K562 (cell line): ENCODE measurements around the gene C10orf71. TPM values are rescaled to one million over a fixed set of nuclear protein-coding genes. Genes with fewer than 3 reads are reported as not detected.

Source experiments
- ATAC-seq: fragments of 200-7000 bp; cut with Tn5 transposase; 3 replicates; pipeline ENCODE4 v1.9.1; 2020; ENCODE audit warnings: moderate library complexity
- BruUV-seq: library from RNA; stranded (reverse); fragments of 400-500 nt; replicated peaks from 2 replicates; lab custom pipeline; 2021; lab: Mats Ljungman, UMichigan
- CTCF ChIA-PET: fragments of 300-600 bp; formaldehyde crosslinking; extraction: SDS; loops from one replicate; lab custom pipeline; 2021; ENCODE audit warnings: low intra/inter-chr PET ratio; lab: Yijun Ruan, JAX
- POLR2A ChIA-PET: fragments of 300-600, 350-650 bp; sonication (Branson Sonifier 250); formaldehyde crosslinking; extraction: SDS; loops from one replicate; lab custom pipeline; 2021; ENCODE audit warnings: antibody characterized with exemption, inconsistent platforms; lab: Yijun Ruan, JAX
- DNase-seq, 4 experiments: peaks; one replicate each; pipeline versions ENCODE4 v3.0.0 to v3.0.0-alpha.2; 2011 to 2018; ENCODE audit warnings: low spot score in 3 of 4, mixed read lengths in 3 of 4; ENCODE audit errors: extremely low read depth in 1 of 4
- FAIRE-seq: peaks from 2 replicates; lab custom pipeline; 2011; peaks lifted over from hg19 to GRCh38; lab: Jason Lieb, UNC
- H2AFZ ChIP-seq: 2 replicates; pipeline ENCODE4 v1.6.0; 2011; ENCODE audit warnings: low read depth, low read length, control low read depth, inconsistent platforms
- H3K27ac ChIP-seq: fragments of 200-600 bp; 3 replicates; pipeline ENCODE4 v1.8.0; 2011; ENCODE audit warnings: low read depth, mild to moderate bottlenecking, control low read depth, inconsistent platforms, low read length, moderate library complexity, mixed read lengths; ENCODE audit errors: extremely low read depth
- H3K27me3 ChIP-seq, 2 experiments: fragments of 300-600 bp in 1 of 2; 2 replicates in 1 of 2; 3 replicates in 1 of 2; pipeline versions ENCODE4 v1.6.0 to v1.8.0; 2011; ENCODE audit warnings: inconsistent platforms in 2 of 2, low read length in 2 of 2, mild to moderate bottlenecking in 1 of 2, mixed read lengths in 1 of 2, moderate library complexity in 1 of 2; ENCODE audit not compliant: control insufficient read depth in 2 of 2, insufficient read depth in 2 of 2
- H3K36me3 ChIP-seq: fragments of 300-600 bp; 3 replicates; pipeline ENCODE4 v1.8.0; 2011; ENCODE audit warnings: mild to moderate bottlenecking, low read length, inconsistent platforms; ENCODE audit not compliant: control insufficient read depth, insufficient read depth
- H3K4me1 ChIP-seq, 2 experiments: fragments of 200-600 bp in 1 of 2; replicated peaks in 1 of 2; 2 replicates in 1 of 2; 3 replicates in 1 of 2; pipeline versions ENCODE4 v1.5.1 to v1.8.0; 2011; ENCODE audit warnings: inconsistent platforms in 2 of 2, low read length in 2 of 2, mild to moderate bottlenecking in 1 of 2, mixed read lengths in 1 of 2, moderate library complexity in 1 of 2; ENCODE audit not compliant: control insufficient read depth in 2 of 2, insufficient read depth in 2 of 2
- H3K4me2 ChIP-seq: 2 replicates; pipeline ENCODE4 v1.6.1; 2011; ENCODE audit warnings: low read length, control low read depth, inconsistent platforms, mixed read lengths; ENCODE audit not compliant: insufficient read depth
- H3K4me3 ChIP-seq: fragments of 200-600 bp; sonication (generic), shearing (Covaris generic); 2 replicates; pipeline ENCODE4 v1.5.1; 2016; ENCODE audit warnings: control low read depth, inconsistent platforms
- H3K79me2 ChIP-seq: fragments of 200-600 bp; 3 replicates; pipeline ENCODE4 v1.8.0; 2011; ENCODE audit warnings: low read length, inconsistent platforms; ENCODE audit not compliant: control insufficient read depth, insufficient read depth
- H3K9ac ChIP-seq, 2 experiments: 2 replicates each; pipeline versions ENCODE4 v1.6.0 to v1.6.1; 2011; ENCODE audit warnings: low read depth in 2 of 2, low read length in 2 of 2, control low read depth in 1 of 2, inconsistent platforms in 1 of 2, mild to moderate bottlenecking in 1 of 2, mixed read lengths in 1 of 2; ENCODE audit not compliant: insufficient read depth in 1 of 2
- H3K9me1 ChIP-seq: one replicate; pipeline ENCODE4 v1.6.0; 2011; ENCODE audit warnings: inconsistent platforms, mild to moderate bottlenecking, low read length, moderate library complexity; ENCODE audit not compliant: control insufficient read depth, insufficient read depth
- H3K9me3 ChIP-seq: replicated peaks from 2 replicates; pipeline ENCODE4 v1.5.1; 2011; ENCODE audit warnings: low read depth, low read length, inconsistent platforms; ENCODE audit not compliant: control insufficient read depth, insufficient read depth
- H4K20me1 ChIP-seq: replicated peaks from 2 replicates; pipeline ENCODE4 v1.6.1; 2011; ENCODE audit warnings: low read length, inconsistent platforms, mixed read lengths; ENCODE audit not compliant: control insufficient read depth, insufficient read depth
- ARNT ChIP-seq, 2 experiments: fragments of 450-650 bp; IDR thresholded peaks; 2 replicates each; pipeline ENCODE4 v1.6.1; 2016; ENCODE audit warnings: mild to moderate bottlenecking in 1 of 2
- BRF2 ChIP-seq: IDR thresholded peaks from 3 replicates; pipeline ENCODE4 v1.6.1; 2011; ENCODE audit warnings: borderline replicate concordance, mild to moderate bottlenecking; ENCODE audit not compliant: insufficient read length, insufficient read depth
- HNRNPK ChIP-seq: fragments of 200-400 bp; formaldehyde crosslinking; IDR thresholded peaks from one replicate; pipeline ENCODE4 v1.6.1; 2018; ENCODE audit warnings: mild to moderate bottlenecking, low read depth, low read length; ENCODE audit not compliant: poor library complexity, severe bottlenecking
- MAX ChIP-seq: sonication (generic); formaldehyde crosslinking; IDR thresholded peaks from 2 replicates; pipeline ENCODE4 v1.9.0; 2022; ENCODE audit warnings: mild to moderate bottlenecking, missing genetic modification reagents
- MEIS2 ChIP-seq: fragments of 450-650 bp; IDR thresholded peaks from 2 replicates; pipeline ENCODE4 v1.6.1; 2014; ENCODE audit warnings: mild to moderate bottlenecking; ENCODE audit not compliant: partially characterized antibody
- MTA3 ChIP-seq: fragments of 450-650 bp; formaldehyde crosslinking; IDR thresholded peaks from 2 replicates; pipeline ENCODE4 v1.6.1; 2017; ENCODE audit warnings: mild to moderate bottlenecking, borderline replicate concordance
- NFIX ChIP-seq: fragments of 250-450 bp; sonication (Bioruptor Pico); IDR thresholded peaks from 2 replicates; pipeline ENCODE4 v1.4.0; 2020; ENCODE audit warnings: low read depth, mild to moderate bottlenecking, moderate library complexity
- POLR3A ChIP-seq: IDR thresholded peaks from 2 replicates; pipeline ENCODE4 v1.6.1; 2011; ENCODE audit warnings: borderline replicate concordance, mild to moderate bottlenecking, moderate library complexity; ENCODE audit not compliant: insufficient read length, insufficient read depth; ENCODE audit errors: extremely low read depth
- RBM34 ChIP-seq: fragments of 200-400 bp; formaldehyde crosslinking; IDR thresholded peaks from 2 replicates; pipeline ENCODE4 v1.6.1; 2018; ENCODE audit warnings: low read length, borderline replicate concordance; ENCODE audit not compliant: insufficient read depth
- SRSF3 ChIP-seq: fragments of 200-400 bp; formaldehyde crosslinking; IDR thresholded peaks from 2 replicates; pipeline ENCODE4 v1.6.1; 2016; ENCODE audit warnings: mild to moderate bottlenecking, low read length, moderate library complexity; ENCODE audit not compliant: insufficient read depth
- YBX1 ChIP-seq: fragments of 450-650 bp; IDR thresholded peaks from 2 replicates; pipeline ENCODE4 v1.7.1; 2016; ENCODE audit warnings: mild to moderate bottlenecking
- ZBTB5 ChIP-seq: fragments of 450-650 bp; IDR thresholded peaks from 2 replicates; pipeline ENCODE4 v1.6.1; 2017; ENCODE audit warnings: antibody characterized with exemption
- ZNF444 ChIP-seq: fragments of 250-450 bp; sonication (Bioruptor Pico); IDR thresholded peaks from 2 replicates; pipeline ENCODE4 v1.4.0; 2020; ENCODE audit warnings: mild to moderate bottlenecking, moderate library complexity
- ZZZ3 ChIP-seq: fragments of 450-650 bp; IDR thresholded peaks from 2 replicates; pipeline ENCODE4 v1.6.1; 2016; ENCODE audit warnings: antibody characterized with exemption, mild to moderate bottlenecking, moderate library complexity
- WGBS: fragments of 100-300 bp; shearing (Covaris generic); methylation state at CpG from one replicate; pipeline ENCODE4 v1.1.6; 2016; ENCODE audit warnings: low coverage, mixed read lengths; ENCODE audit not compliant: insufficient coverage; ENCODE audit errors: missing lambda C conversion rate; 5-methylcytosine and 5-hydroxymethylcytosine counted together
- in situ Hi-C: fragments of 300-500 bp; cut with MboI; formaldehyde crosslinking; loops from 4 replicates; pipeline ENCODE4 v1.15.0; 2018; ENCODE audit warnings: inconsistent platforms, mixed read lengths
- intact Hi-C: fragments of 100-400 bp; cut with micrococcal nuclease; formaldehyde crosslinking; loops from 2 replicates; pipeline ENCODE4 v1.14.2; 2022
- polyA plus RNA-seq, 8 experiments: library from polyadenylated mRNA; depleted of rRNA in 4 of 8; stranded (reverse) in 5 of 8; unstranded in 3 of 8; fragments of >200 nt; fragmentation: Nextera tagmentation in 2 of 8; fragmentation: Illumina TruSeq in 1 of 8; extraction: Ambion mirVana in 2 of 8; extraction: Trizol in 1 of 8; gene quantifications; 2 replicates each; pipeline versions ENCODE4 v1.2.1 to v1.2.3, GENCODE V29; 2011 to 2014; ENCODE audit warnings: inconsistent platforms in 1 of 8, missing spikeins in 1 of 8
- total RNA-seq, 7 experiments: library from RNA; depleted of rRNA in 6 of 7; stranded (reverse); fragments of >200 nt in 6 of 7; fragmentation: Illumina TruSeq in 2 of 7; extraction: Trizol in 2 of 7; gene quantifications; 2 replicates each; pipeline versions ENCODE4 v1.2.1 to v1.2.3, GENCODE V29; 2011 to 2021; ENCODE audit warnings: low replicate concordance in 1 of 7

Gene C10orf71
- total and polyA plus RNA-seq, 9 of the 15 experiments (the other 6 are each of a cell fraction or from before 2014, with no cell fraction given), result 0.06 to 4.5 (median 1.3) TPM

GRCh38 chr10:49275896-49276295 is 23.1 kb upstream of the C10orf71 start (continued):
- TF ChIP-seq ZBTB5, result no peak
- TF ChIP-seq, all 486 proteins: peak for 0

- H3K9me3 ChIP-seq, result no peaks in the 10 kb centered on the region
- POLR2A ChIA-PET, result interaction anchor here (0.7 to 0.9 kb wide), 2 partner anchors 15 to 276 kb away, joined by 3 read pairs; no protein-coding TSS in a partner anchor
- intact Hi-C loops (loop anchor here (5.0 kb wide), 1 partner anchor 104 kb away; no protein-coding TSS in a partner anchor), in situ Hi-C loops (no loop called here)
- no peak overlapping the region for H3K9ac ChIP-seq
- DNase-seq (no peak), ATAC-seq (no peak), FAIRE-seq (no peak)
- H4K20me1 ChIP-seq, result no peaks in the 10 kb centered on the region
- no peaks in the 10 kb centered on the region for H3K36me3 ChIP-seq
- H3K4me2 ChIP-seq, result no peak overlapping the region
- 77% methylated on average over 4 of the region's 4 CpGs for WGBS
- no peaks in the 10 kb centered on the region for H3K9me1 ChIP-seq
- H2AFZ ChIP-seq, result no peak overlapping the region
- no peaks in the 10 kb centered on the region for H3K79me2 ChIP-seq
- CTCF ChIA-PET, result no interaction called here
- BruUV-seq, result no TSS peak
- H3K27me3 ChIP-seq, result no peaks in the 10 kb centered on the region
- no peak overlapping the region for H3K4me3 ChIP-seq
- H3K27ac ChIP-seq, result no peak overlapping the region
- peaks cover 18 to 23% of the 10 kb centered on the region in 2 experiments for H3K4me1 ChIP-seq
- TF ChIP-seq HNRNPK (no peak), MEIS2 (no peak), RBM34 (no peak), SRSF3 (no peak), NFIX (CRISPR knock-in tag) (no peak), YBX1 (no peak), MAX (CRISPR knock-in tag) (no peak), ZNF444 (CRISPR knock-in tag) (no peak), ARNT (IDR thresholded peaks at IDR 0.05) (no peak), MTA3 (no peak), POLR3A (no peak), ZZZ3 (no peak), BRF2 (no peak)
Observed at GRCh38 chr10:49276596-49276995, 22.4 kb upstream of the C10orf71 start.
